ENCODE measurements around the gene NKTR.
"Not testable (repeated sequence)": the region's sequence is repeated elsewhere in the genome, so short reads cannot be mapped to it uniquely, and the experiment has no call there.

The NKTR gene

DNA sequence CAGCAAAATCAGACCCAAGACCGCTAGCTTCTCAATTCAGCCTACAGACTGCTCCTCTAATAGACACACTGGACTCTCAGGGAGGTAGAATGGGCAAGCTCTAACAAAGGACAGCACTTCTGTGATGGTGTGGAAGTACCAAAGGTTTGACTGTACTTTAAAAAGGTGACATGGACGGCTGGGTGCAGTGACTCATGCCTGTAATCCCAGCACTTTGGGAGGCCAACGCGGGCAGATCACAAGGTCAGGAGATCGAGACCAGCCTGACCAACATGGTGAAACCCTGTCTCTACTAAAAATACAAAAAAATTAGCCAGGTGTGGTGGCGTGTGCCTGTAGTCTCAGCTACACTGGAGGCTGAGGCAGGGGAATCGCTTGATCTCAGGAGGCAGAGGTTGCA, 3.4 kb upstream of the NKTR start:
- not testable (repeated sequence) for DNase-seq

DNA sequence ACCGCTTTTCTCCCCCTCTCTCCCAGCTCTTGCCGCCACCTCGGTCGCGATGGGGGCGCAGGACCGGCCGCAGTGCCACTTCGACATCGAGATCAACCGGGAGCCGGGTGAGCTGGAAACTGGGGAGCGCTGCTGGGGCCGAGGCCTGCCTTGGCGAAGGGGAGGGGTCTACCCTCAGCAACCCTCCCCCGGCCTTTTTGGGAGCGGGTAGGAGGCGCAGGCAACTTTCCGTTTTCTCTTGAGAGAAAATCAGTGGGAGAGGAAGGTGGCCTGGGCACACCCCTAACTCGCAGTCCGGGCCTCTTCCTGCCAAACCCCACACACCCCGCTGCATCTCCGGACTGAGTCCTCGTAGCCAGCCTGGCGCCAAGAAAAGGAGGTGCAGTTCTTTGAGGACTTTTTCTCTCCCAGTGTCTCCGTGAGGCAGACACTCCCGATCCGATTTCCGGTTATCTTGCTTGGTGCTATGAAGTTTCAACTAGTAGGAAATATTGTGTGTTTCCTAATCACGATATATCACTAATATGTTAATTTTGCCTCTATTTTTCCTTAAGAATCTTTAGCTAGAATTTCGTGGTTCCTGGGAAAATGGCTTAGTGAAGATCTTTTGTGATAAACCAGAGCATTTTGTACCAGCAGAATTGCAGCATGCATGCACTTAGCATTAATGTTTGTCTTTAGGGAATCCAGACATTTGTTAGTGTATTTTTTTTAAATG, 631 bp downstream of the NKTR start:
- DNase-seq = peak; percentile 50

DNA sequence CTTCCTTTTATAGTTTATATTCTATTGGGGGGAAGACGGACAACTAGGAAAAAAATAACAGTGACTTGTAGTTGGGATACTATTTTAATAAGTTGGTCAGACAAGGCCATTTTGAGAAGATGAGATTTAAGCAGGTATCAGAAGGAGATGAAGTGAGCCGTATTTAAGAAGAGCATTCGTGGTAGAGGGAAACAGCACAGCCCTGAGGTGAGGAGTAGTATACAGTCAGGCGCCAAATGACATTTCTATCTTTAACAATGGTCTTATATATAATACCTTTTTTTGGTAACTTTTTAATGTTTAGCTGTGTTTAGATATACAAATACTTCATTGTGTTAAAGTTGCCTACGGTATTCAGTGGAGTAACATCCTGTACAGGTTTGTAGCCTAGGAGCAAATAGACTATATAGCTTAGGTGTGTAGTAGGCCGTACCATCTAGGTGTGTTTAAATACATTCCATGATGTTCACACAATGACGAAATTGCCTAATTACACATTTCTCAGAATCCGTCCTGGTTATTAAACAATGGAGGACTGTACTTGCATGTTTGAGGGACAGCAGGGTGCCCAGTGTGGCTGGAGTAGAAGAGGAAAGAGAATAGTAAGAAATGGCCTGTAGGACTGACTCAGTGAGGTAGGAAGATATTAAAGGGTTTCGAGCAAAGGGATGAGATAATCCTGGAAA, 1.6 kb downstream of the NKTR start:
- DNase-seq = no peak

DNA sequence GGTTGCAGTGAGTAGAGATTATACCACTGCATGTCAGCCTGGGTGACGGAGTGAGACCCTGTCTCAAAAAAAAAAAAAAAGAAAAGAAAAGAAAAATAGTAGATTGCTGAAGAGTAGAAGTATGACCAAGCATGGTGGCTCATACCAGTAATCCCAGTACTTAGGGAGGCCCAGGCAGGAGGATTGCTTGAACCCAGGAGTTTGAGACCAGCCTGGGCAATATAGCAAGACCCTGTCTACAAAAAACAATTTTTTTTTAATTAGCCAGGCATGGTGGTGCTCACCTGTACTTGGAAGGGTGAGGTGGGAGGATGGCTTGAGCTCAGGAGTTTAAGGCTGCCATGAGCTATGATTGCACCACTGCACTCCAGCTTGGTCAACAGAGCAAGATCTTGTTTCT, 2.5 kb downstream of the NKTR start:
- DNase-seq = no peak

DNA sequence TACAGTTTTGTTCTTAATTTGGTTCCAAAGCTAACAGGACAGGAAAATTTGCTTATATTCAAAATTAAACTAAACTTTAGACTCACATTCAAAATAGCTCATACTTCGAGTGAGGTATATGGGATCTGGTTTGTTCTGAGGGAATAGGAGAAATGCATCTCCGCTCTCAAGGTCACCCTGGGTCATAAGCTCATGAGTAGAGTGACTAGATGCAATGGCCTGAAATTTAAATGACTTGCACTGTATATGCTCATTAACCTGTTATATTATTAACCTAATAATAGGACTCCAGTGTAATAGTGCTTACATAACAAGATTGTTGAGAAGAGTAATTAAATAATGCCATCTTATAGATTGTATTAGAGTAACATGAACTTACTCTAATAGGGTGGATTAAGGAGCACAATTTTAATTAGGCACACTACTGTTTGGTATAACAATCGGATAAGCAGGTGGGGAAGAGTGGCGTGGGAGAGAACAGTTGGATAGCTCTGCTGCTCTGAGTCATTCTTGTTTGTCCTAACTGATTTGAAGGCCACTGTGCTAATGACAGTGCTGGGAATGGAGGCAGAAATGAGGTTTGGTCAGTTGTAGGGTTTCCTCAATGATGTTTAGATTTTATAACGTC, 5.2 kb downstream of the NKTR start:
- DNase-seq = no peak

DNA sequence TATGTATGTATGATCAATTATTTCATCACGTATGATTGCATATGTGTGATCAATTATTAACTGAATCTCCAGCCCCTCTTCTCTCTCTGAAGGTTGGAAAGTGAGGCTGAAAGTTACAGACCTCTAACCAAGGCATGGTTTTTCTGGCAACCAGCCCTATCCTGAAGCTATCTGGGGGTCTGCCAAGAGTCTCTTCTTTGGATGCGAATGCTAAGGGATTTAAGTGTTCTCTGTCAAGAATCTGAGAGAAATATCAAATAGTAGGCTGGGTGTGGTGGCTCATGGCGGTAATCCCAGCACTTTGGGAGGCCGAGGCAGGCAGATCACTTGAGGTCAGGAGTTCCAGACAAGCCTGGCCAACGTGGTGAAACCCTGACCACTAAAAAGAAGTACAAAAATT, 8.1 kb downstream of the NKTR start:
- no peak for DNase-seq

DNA sequence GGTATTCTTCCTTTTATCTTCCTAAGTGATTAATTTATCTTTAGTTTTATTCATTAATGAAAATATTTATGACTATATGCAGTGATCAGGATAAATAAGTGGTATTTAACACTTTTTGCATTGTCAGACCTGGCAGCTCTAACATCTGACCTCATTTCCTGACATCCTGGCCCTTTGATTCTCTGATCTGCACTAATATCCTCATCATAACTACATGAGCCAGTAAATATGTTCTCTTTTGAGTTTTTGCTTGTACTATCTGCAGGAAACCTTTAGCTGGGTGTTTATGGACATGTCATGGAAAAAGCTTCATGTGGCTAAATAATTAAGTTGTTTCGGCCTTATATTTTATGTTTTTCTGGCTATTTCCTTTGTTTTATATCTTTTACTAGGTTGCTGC, 10.5 kb downstream of the NKTR start:
- no peak for DNase-seq

DNA sequence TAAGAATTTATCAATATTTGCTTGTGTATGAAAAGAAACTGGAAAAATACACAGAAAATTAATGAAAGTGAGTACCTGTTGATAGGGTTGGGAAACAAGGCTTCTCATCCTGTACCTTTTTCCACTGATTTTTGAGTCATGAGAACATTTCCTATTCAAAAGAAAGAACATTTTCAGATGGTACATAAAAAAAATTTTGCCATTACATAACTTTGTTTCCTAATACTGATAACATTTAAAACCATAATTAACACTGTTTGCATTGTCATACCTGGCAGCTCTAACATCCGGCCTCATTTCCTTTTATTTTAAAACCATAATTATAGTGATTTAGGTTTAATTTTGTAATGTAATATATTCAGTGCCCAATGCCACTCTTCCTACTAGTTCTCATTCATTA, 11.7 kb downstream of the NKTR start:
- DNase-seq = no peak

DNA sequence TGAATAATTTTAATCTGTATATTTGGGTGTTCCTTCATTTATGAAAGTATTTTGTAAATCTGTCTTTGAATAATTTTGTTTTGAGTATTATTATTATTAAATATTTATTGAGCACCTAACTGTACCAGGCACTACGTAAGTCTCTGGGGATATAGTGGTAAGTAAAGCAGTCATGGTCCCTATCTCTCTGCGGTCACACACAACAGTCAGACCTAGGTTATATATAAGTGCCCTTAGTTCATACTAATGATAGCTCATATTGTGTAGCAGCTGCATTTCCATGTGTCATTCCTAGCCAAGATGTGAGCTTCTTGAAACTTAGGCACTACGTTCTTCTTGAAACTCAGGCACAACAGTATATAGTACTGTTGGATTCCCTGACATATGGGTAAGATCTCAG, 12.4 kb downstream of the NKTR start:
- DNase-seq = no peak

DNA sequence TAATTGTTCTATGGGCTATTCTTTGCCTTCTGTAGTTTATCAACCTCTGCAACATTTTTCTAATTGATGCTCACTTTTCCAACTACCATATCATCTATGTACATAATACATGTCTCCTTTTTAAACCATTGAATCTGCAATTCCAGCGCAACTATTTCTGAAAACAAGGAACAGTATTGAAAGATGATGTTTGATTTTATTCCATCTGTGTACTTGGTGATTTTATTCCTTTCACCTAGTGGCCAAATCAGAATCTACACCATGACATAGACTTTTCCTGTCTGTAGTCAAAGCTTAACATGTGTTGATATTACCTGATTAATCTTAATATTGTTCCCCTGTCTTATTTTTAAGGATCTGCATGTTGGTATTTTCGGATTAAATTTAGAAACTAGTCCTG, 13.0 kb downstream of the NKTR start:
- no peak for DNase-seq

DNA sequence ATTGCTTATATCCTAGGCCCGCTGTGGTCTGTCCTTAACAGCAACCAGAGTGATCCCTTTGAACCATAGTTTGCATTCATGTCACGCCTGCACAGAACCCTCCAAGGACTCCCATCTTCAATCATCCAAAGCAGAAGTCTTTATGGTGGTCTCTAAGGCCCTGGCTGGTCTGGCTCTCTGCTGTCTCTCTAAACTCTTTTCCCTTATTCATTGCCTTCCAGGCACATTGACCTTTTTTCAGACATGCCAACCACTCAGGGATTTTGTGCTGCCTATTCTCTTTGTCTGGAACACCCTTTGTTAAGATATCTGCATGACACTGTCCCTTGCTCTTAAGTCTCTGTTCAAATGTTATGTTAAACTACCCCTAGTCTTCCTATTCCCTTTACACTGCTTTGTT, 31.1 kb downstream of the NKTR start:
- no peak for DNase-seq

DNA sequence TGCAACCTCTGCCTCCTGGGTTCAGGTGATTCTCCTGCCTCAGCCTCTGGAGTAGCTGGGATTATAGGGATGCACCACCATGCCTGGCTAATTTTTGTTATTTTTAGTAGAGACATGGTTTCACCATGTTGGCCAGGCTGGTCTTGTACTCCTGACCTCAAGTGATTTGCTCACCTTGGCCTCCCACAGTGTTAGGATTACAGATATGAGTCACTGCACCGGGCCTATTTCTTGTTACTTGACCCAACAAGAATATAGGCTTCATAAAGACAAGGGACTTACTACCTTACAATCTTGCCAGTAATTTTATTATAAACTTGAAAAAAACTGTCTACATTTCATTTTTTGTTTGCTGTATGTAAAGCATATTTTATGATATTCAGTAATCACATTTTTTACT, 31.7 kb downstream of the NKTR start:
- no peak for DNase-seq

DNA sequence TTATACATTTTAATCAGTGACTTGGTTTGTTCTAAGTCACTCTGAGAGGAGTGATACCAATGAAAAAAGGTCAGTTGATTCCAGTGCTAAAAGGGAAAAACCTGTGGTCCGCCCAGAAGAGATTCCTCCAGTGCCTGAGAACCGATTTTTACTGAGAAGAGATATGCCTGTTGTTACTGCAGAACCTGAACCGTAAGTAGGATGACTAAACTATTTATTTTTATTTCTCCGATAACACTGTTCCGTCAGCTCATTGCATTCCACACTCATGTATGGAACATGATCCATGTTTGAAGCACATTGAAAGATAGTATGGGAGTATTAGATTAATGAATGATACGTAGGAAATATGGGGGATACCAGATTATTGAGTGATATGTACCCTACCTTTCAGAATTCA, 33.1 kb downstream of the NKTR start:
- no peak for DNase-seq

DNA sequence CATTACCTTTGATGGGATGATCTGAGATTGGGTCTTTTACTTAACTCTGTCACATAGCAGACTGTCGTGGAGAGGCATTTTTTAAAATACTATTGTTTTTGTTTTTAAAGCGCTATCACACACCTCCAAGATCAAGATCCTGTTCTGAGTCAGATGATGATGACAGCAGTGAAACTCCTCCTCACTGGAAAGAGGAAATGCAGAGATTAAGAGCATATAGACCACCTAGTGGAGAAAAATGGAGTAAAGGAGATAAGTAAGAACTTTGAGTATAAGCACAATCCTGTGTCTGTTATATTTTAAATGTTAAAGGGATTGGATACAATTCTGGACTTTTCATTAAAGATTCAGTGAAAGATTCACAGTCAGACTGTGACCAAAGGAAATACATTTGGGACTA, 34.6 kb downstream of the NKTR start:
- DNase-seq = no peak

DNA sequence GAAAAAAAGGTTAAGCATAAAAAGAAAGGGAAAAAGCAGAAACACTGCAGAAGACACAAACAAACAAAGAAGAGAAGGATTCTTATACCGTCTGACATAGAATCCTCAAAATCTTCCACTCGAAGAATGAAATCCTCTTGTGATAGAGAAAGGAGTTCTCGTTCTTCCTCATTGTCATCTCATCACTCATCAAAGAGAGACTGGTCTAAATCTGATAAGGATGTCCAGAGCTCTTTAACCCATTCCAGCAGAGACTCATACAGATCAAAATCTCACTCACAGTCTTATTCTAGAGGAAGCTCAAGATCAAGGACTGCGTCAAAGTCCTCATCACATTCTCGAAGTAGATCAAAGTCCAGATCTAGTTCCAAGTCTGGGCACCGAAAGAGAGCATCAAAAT, 36.5 kb downstream of the NKTR start:
- DNase-seq = no peak

DNA sequence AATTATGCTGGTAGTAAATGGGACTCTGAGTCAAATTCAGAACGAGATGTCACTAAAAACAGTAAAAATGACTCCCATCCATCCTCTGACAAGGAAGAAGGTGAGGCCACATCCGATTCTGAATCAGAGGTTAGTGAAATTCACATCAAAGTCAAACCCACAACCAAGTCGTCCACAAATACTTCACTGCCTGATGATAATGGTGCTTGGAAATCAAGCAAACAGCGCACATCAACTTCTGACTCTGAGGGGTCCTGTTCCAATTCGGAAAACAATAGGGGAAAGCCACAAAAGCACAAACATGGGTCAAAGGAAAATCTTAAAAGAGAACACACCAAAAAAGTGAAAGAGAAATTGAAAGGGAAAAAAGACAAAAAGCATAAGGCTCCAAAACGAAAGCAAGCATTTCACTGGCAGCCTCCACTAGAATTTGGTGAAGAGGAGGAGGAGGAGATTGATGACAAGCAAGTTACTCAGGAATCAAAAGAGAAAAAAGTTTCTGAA, 37.9 kb downstream of the NKTR start:
- no peak for DNase-seq

DNA sequence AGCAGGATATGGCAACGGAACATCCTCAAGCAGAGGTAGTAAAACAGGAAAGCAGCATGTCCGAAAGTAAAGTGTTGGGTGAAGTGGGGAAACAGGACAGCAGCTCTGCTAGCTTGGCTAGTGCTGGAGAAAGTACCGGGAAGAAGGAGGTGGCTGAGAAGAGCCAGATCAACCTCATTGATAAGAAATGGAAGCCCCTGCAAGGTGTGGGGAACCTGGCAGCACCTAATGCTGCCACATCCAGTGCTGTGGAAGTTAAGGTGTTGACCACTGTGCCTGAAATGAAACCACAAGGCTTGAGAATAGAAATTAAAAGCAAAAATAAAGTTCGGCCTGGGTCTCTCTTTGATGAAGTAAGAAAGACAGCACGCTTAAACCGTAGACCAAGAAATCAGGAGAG, 38.7 kb downstream of the NKTR start:
- DNase-seq = no peak

DNA sequence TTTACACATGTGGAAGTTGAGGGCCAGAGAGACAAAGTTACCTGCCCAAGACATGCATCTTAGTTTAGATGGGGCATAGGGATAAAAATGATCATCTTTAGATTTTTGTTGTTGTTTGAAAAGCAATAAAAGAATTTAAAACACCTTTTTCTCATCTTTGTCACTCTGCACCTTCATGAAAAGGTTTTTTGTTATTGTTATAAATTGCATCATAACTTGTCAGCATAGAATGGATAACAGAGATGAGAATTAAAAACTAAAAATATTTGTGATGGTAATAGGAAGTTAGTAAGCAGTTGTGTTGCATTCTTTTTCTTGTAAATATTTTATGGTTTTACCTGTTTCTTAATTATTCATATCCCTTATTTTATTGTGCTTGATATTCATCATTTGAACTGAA, 39.6 kb downstream of the NKTR start:
- DNase-seq = no peak

DNA sequence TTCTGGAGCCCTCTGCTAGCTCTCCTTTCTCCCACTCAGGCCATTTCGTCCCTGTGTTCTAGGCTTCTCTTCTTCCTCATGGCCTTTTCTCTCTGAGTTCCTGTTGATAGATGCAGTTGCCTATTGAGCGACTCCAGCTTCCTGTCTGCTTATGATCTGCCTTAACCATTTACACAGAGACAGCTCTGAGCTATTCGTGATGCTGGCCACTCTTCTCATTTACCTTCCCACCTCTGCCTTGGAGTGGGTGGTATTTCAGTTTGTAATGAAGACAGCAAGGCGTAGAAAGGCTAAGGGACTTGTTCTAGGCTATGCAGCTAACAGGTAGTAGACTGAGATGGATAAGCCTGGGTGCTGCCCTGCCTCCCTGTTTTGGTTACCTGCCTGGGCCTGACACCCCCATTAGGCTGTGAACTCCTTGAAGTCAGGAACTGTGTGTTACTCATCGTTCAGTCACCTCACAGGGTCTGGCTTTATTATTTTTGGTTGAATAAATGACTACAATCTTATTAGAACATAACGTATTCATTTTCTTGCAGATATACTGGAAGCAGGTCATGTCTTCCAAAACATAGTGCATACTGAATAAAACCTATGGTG, 40.4 kb downstream of the NKTR start:
- no peak for DNase-seq

DNA sequence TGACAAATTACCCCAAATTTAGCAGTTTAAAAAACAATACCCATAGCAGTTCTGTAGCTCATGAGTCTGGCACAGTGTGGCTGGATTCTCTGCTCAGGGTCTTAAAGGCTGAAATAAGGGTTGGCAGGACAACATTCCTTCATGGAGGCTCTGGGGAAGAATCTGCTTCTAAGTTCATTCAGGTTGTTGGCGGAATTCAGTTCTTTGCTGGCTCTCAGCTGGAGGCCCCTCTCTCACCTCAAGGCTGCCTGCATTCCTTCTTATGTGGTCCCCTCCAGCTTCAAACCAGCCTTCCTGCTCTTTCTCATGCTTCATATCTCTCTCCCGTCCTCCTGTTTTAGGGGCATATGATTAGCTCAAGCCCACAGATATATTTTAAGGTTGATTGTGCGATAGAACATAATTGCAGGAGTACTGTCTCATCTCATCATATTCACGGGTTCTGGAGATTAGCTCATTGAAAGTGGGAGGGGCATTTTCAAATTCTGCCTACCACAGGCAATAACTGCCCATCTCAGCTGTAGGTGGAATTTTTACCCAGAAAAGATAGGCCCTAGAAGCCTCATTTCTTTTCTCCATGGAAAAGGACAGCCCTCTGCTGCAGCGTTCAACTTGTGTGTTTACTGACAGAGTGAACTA, 47.5 kb downstream of the NKTR start:
- no peak for DNase-seq

DNA sequence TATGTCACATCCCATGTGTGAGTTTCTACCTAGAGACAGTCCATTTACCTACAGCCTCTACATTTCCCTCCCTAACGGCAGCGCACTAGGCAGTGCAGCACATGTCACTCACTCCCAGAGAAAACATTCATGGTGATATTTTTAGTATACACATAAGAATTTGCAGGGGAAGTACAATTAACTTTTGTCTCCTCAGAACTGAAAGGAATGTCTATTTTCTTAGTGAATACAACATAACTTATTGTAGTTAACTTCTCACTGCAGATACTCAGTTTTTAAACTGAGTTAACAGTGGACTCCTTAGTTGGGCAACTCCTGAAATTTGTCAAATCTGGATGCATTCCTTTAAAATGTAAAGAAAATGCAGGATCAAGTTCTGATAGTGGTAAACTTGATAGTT, 48.5 kb downstream of the NKTR start:
- no peak for DNase-seq

DNA sequence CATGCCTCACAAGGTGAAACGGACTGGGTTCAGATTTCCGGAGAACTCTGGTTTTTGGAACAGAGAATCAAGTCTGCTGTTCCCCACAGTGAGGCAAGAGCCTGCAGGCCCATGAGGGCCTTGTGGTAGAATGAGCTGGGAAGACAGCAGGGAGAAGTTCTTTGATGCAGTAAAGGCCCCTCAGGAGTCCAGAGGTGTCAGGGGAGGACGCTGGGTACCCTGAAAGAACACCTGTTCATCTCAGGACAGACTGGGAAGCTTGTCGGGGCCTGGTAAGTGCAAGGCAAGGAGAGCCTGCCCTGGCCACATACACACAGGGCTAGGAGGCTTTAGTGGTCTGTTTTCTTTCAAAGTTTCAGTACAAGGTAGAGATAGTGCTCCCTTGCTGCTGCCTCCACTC, 49.3 kb downstream of the NKTR start:
- no peak for DNase-seq

Data from NCI-H1105 treated with DMSO at 0.1 percent for 48 hours (cell line).